Gastrocnemius medialis (tissue), 4 donors: Measurements from ENCODE around the gene LRRC38.

Experiments used
- POLR2A ChIP-seq, 2 donors: fragments of 450-650 bp; IDR thresholded peaks; one replicate each; pipeline ENCODE4 v1.6.1; 2017; ENCODE audit warnings: antibody characterized with exemption in 2 of 2, mild to moderate bottlenecking in 2 of 2, moderate library complexity in 2 of 2
- TF ChIP-seq, protein P1 (sequence below), 5 experiments: fragments of 450-650 bp in 3 of 5; fragments of 200-600 bp in 2 of 5; sonication (generic) in 2 of 5; IDR thresholded peaks in 4 of 5; conservative IDR thresholded peaks in 1 of 5; 1 replicate in 4 of 5; 2 replicates in 1 of 5; pipeline ENCODE4 v1.5.1; 2016 to 2019; ENCODE audit warnings: antibody characterized with exemption in 5 of 5, mild to moderate bottlenecking in 3 of 5, moderate library complexity in 3 of 5

DNA sequence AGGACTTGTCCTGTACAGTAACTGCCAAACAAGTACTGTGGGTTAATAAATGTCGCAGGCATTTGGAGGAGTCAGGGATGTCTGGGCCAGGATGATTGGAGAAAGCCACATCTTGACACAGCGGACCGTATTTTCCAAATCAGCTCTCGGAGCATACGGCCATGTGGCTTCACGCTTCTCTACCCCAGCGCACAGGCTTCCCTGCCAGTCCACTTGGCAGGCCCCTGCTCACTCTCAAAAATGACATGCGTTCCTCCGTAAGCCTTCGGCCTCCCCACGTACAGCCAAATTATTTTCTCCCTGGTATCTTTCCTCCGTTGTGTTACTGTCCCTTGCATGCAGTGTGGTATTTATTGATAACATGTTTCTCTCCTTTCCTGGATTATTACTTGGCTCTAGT, 7.2 kb upstream of the LRRC38 start:
- TF ChIP-seq, protein P1, sequence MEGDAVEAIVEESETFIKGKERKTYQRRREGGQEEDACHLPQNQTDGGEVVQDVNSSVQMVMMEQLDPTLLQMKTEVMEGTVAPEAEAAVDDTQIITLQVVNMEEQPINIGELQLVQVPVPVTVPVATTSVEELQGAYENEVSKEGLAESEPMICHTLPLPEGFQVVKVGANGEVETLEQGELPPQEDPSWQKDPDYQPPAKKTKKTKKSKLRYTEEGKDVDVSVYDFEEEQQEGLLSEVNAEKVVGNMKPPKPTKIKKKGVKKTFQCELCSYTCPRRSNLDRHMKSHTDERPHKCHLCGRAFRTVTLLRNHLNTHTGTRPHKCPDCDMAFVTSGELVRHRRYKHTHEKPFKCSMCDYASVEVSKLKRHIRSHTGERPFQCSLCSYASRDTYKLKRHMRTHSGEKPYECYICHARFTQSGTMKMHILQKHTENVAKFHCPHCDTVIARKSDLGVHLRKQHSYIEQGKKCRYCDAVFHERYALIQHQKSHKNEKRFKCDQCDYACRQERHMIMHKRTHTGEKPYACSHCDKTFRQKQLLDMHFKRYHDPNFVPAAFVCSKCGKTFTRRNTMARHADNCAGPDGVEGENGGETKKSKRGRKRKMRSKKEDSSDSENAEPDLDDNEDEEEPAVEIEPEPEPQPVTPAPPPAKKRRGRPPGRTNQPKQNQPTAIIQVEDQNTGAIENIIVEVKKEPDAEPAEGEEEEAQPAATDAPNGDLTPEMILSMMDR (IDR thresholded peaks at IDR 0.05 in 4 of 5, conservative IDR thresholded peaks at IDR 0.05 in 1 of 5): no peak
- TF ChIP-seq POLR2A (IDR thresholded peaks at IDR 0.05): no peak
